Measurements from ENCODE around the gene MSI2. TPM values are rescaled to one million over a fixed set of nuclear protein-coding genes. Genes with fewer than 3 reads are reported as not detected.

Gene MSI2
- total RNA-seq, 1 experiment from 2014 or later = 75.0 TPM

GRCh38 chr17:57516290-57517230 is 260.2 kb downstream of the MSI2 start:
- no peak for DNase-seq (ENCODE audit: low spot score)
- in situ Hi-C loops (cut with HindIII; ENCODE audit: low sequenced_read_pairs) = no loop called here

- peak; percentile 66 for DNase-seq (ENCODE audit: low spot score)
- in situ Hi-C loops (cut with HindIII; ENCODE audit: low sequenced_read_pairs) = no loop called here
These were observed 260.9 kb downstream of the MSI2 start for GRCh38 chr17:57517273-57517631.

- in situ Hi-C loops (cut with HindIII; ENCODE audit: low sequenced_read_pairs) = no loop called here
- DNase-seq (ENCODE audit: low spot score) = no peak
These were observed 261.5 kb downstream of the MSI2 start for GRCh38 chr17:57517632-57518456.

- peak; percentile 35 for DNase-seq (ENCODE audit: low spot score)
- in situ Hi-C loops (cut with HindIII; ENCODE audit: low sequenced_read_pairs) = no loop called here
These were observed 262.6 kb downstream of the MSI2 start for GRCh38 chr17:57518587-57519581.

- DNase-seq (ENCODE audit: low spot score) = no peak
- in situ Hi-C loops (cut with HindIII; ENCODE audit: low sequenced_read_pairs) = no loop called here
These were observed 263.5 kb downstream of the MSI2 start for GRCh38 chr17:57519800-57520199.

GRCh38 chr17:57521606-57522005 is 265.3 kb downstream of the MSI2 start:
- in situ Hi-C loops (cut with HindIII; ENCODE audit: low sequenced_read_pairs) = no loop called here
- DNase-seq (ENCODE audit: low spot score) = no peak

- in situ Hi-C loops (cut with HindIII; ENCODE audit: low sequenced_read_pairs) = no loop called here
- no peak for DNase-seq (ENCODE audit: low spot score)
These were observed 266.0 kb downstream of the MSI2 start for GRCh38 chr17:57522042-57523005.

- DNase-seq (ENCODE audit: low spot score) = no peak
- in situ Hi-C loops (cut with HindIII; ENCODE audit: low sequenced_read_pairs) = no loop called here
These were observed 267.8 kb downstream of the MSI2 start for GRCh38 chr17:57523926-57524632.

GRCh38 chr17:57524839-57525568 is 268.7 kb downstream of the MSI2 start:
- in situ Hi-C loops (cut with HindIII; ENCODE audit: low sequenced_read_pairs) = no loop called here
- no peak for DNase-seq (ENCODE audit: low spot score)

- in situ Hi-C loops (cut with HindIII; ENCODE audit: low sequenced_read_pairs) = no loop called here
These were observed 271.1 kb downstream of the MSI2 start for GRCh38 chr17:57527221-57528057.

GRCh38 chr17:57528058-57528451 is 271.7 kb downstream of the MSI2 start:
- in situ Hi-C loops (cut with HindIII; ENCODE audit: low sequenced_read_pairs) = no loop called here
- no peak for DNase-seq (ENCODE audit: low spot score)

More at GRCh38 chr17:57527221-57528057, 271.1 kb downstream of the MSI2 start:
- DNase-seq (ENCODE audit: low spot score) = peak; percentile 53

- in situ Hi-C loops (cut with HindIII; ENCODE audit: low sequenced_read_pairs) = no loop called here
- no peak for DNase-seq (ENCODE audit: low spot score)
These were observed 273.7 kb downstream of the MSI2 start for GRCh38 chr17:57530026-57530425.

- DNase-seq (ENCODE audit: low spot score) = no peak
- in situ Hi-C loops (cut with HindIII; ENCODE audit: low sequenced_read_pairs) = no loop called here
These were observed 274.2 kb downstream of the MSI2 start for GRCh38 chr17:57530508-57530907.

- DNase-seq (ENCODE audit: low spot score) = no peak
- in situ Hi-C loops (cut with HindIII; ENCODE audit: low sequenced_read_pairs) = no loop called here
These were observed 274.8 kb downstream of the MSI2 start for GRCh38 chr17:57531078-57531477.

GRCh38 chr17:57531648-57532504 is 275.6 kb downstream of the MSI2 start:
- in situ Hi-C loops (cut with HindIII; ENCODE audit: low sequenced_read_pairs) = no loop called here
- no peak for DNase-seq (ENCODE audit: low spot score)
